ENCODE results near the gene UGT3A2.

UGT3A2 gene

GRCh38 chr5:36049949-36050348, 16.7 kb downstream of the UGT3A2 start:
- TF ChIP-seq MAX (IDR thresholded peaks at IDR 0.05; ENCODE audit: low read depth, low read length) = no peak
- TF ChIP-seq POLR2A (IDR thresholded peaks at IDR 0.05; ENCODE audit: extremely low read depth, insufficient read length) = no peak
- TF ChIP-seq CTCF (IDR thresholded peaks at IDR 0.05; ENCODE audit: low read depth, low read length) = no peak
- no peak for TF ChIP-seq MYC (IDR thresholded peaks at IDR 0.05; ENCODE audit: low read depth, low read length)
- no peak for DNase-seq (ENCODE audit: low read depth)
- no peak overlapping the region for H3K4me3 ChIP-seq (ENCODE audit: low read depth, low read length)

GRCh38 chr5:36047384-36048160, 19.1 kb downstream of the UGT3A2 start:
- TF ChIP-seq MYC (IDR thresholded peaks at IDR 0.05; ENCODE audit: low read depth, low read length) (no peak), POLR2A (IDR thresholded peaks at IDR 0.05; ENCODE audit: extremely low read depth, insufficient read length) (no peak), MAX (IDR thresholded peaks at IDR 0.05; ENCODE audit: low read depth, low read length) (no peak), CTCF (IDR thresholded peaks at IDR 0.05; ENCODE audit: low read depth, low read length) (no peak)
- H3K4me3 ChIP-seq (ENCODE audit: low read depth, low read length) = no peak overlapping the region
- no peak for DNase-seq (ENCODE audit: low read depth)

GRCh38 chr5:36045895-36046294, 20.8 kb downstream of the UGT3A2 start:
- no peak for DNase-seq (ENCODE audit: low read depth)
- TF ChIP-seq MAX (IDR thresholded peaks at IDR 0.05; ENCODE audit: low read depth, low read length) (no peak), MYC (IDR thresholded peaks at IDR 0.05; ENCODE audit: low read depth, low read length) (no peak), POLR2A (IDR thresholded peaks at IDR 0.05; ENCODE audit: extremely low read depth, insufficient read length) (no peak), CTCF (IDR thresholded peaks at IDR 0.05; ENCODE audit: low read depth, low read length) (no peak)

GRCh38 chr5:36041537-36041845, 25.2 kb downstream of the UGT3A2 start:
- no peak for TF ChIP-seq CTCF (IDR thresholded peaks at IDR 0.05; ENCODE audit: low read depth, low read length)
- no peak for TF ChIP-seq POLR2A (IDR thresholded peaks at IDR 0.05; ENCODE audit: extremely low read depth, insufficient read length)
- no peak for TF ChIP-seq MAX (IDR thresholded peaks at IDR 0.05; ENCODE audit: low read depth, low read length)
- no peak for TF ChIP-seq MYC (IDR thresholded peaks at IDR 0.05; ENCODE audit: low read depth, low read length)
- no peak for DNase-seq (ENCODE audit: low read depth)
- no peak overlapping the region for H3K4me3 ChIP-seq (ENCODE audit: low read depth, low read length)

More at GRCh38 chr5:36045895-36046294, 20.8 kb downstream of the UGT3A2 start:
- no peak overlapping the region for H3K4me3 ChIP-seq (ENCODE audit: low read depth, low read length)

GRCh38 chr5:36040651-36041536, 25.8 kb downstream of the UGT3A2 start:
- no peak for DNase-seq (ENCODE audit: low read depth)
- TF ChIP-seq CTCF (IDR thresholded peaks at IDR 0.05; ENCODE audit: low read depth, low read length) (no peak), MYC (IDR thresholded peaks at IDR 0.05; ENCODE audit: low read depth, low read length) (no peak), MAX (IDR thresholded peaks at IDR 0.05; ENCODE audit: low read depth, low read length) (no peak), POLR2A (IDR thresholded peaks at IDR 0.05; ENCODE audit: extremely low read depth, insufficient read length) (no peak)
- H3K4me3 ChIP-seq (ENCODE audit: low read depth, low read length) = no peak overlapping the region

All from NB4 (cell line).